CD4-positive, alpha-beta T cell (primary cell): ENCODE results near the gene FAT1. TPM values are rescaled to one million over a fixed set of nuclear protein-coding genes. Genes with fewer than 3 reads are reported as not detected.

ENCODE experiments used
- ATAC-seq: fragments of 200-7000 bp; cut with Tn5 transposase; one replicate; pipeline ENCODE4 v1.10.0; 2022; ENCODE audit warnings: mild to moderate bottlenecking; ENCODE audit not compliant: poor library complexity
- CTCF ChIA-PET: fragments of 350-600 bp; sonication (Branson Sonifier 250); formaldehyde crosslinking; loops from one replicate; lab custom pipeline; 2021; ENCODE audit warnings: antibody characterized with exemption, inconsistent platforms; lab: Charles Lee
- POLR2A ChIA-PET: fragments of 350-600 bp; sonication (Branson Sonifier 250); formaldehyde crosslinking; loops from one replicate; lab custom pipeline; 2021; ENCODE audit warnings: antibody characterized with exemption, inconsistent platforms; lab: Charles Lee
- DNase-seq, 14 experiments: peaks; one replicate each; pipeline ENCODE4 v3.0.0-alpha.2; 2013 to 2020; ENCODE audit warnings: mixed read lengths in 2 of 14
- H3K27ac ChIP-seq, 2 donors: one replicate each; pipeline versions ENCODE4 v1.5.1 to v1.7.0; 2013; ENCODE audit warnings: low read length in 2 of 2, low read depth in 1 of 2, mild to moderate bottlenecking in 1 of 2
- H3K27me3 ChIP-seq, 2 experiments: 1 replicate in 1 of 2; 2 replicates in 1 of 2; pipeline versions ENCODE4 v1.6.1 to v1.7.0; 2013; ENCODE audit warnings: low read length in 2 of 2, control low read depth in 1 of 2, mild to moderate bottlenecking in 1 of 2, moderate library complexity in 1 of 2; ENCODE audit not compliant: insufficient read depth in 2 of 2, control insufficient read depth in 1 of 2
- H3K36me3 ChIP-seq: one replicate; pipeline ENCODE4 v1.6.1; 2013; ENCODE audit warnings: low read length, control low read depth; ENCODE audit not compliant: insufficient read depth
- H3K4me1 ChIP-seq: one replicate; pipeline ENCODE4 v1.6.1; 2013; ENCODE audit warnings: low read length, control low read depth; ENCODE audit not compliant: insufficient read depth
- H3K4me3 ChIP-seq: one replicate; pipeline ENCODE4 v1.5.1; 2013; ENCODE audit warnings: mild to moderate bottlenecking, low read length, moderate library complexity
- H3K9me3 ChIP-seq, 2 experiments: 1 replicate in 1 of 2; 2 replicates in 1 of 2; pipeline versions ENCODE4 v1.6.1 to v1.7.0; 2013; ENCODE audit warnings: low read length in 2 of 2, mild to moderate bottlenecking in 2 of 2, control low read depth in 1 of 2, moderate library complexity in 1 of 2; ENCODE audit not compliant: control insufficient read depth in 1 of 2, insufficient read depth in 1 of 2
- H3K27ac Mint-ChIP-seq: one replicate; pipeline ENCODE4 v1.8.0; 2020; ENCODE audit warnings: mixed read lengths
- H3K27me3 Mint-ChIP-seq: one replicate; pipeline ENCODE4 v1.8.0; 2021; ENCODE audit warnings: mixed read lengths
- H3K36me3 Mint-ChIP-seq: one replicate; pipeline ENCODE4 v1.8.0; 2021; ENCODE audit warnings: low read depth, mixed read lengths
- H3K4me1 Mint-ChIP-seq: one replicate; pipeline ENCODE4 v1.8.0; 2021; ENCODE audit warnings: low read depth, mixed read lengths
- H3K4me3 Mint-ChIP-seq: one replicate; pipeline ENCODE4 v1.8.0; 2020; ENCODE audit warnings: mild to moderate bottlenecking, mixed read lengths
- H3K9me3 Mint-ChIP-seq: one replicate; pipeline ENCODE4 v1.8.0; 2020; ENCODE audit warnings: mixed read lengths
- CTCF ChIP-seq: fragments of 200-600 bp; IDR thresholded peaks from one replicate; pipeline ENCODE4 v1.8.0; 2022; ENCODE audit warnings: antibody characterized with exemption, mild to moderate bottlenecking
- intact Hi-C, 2 experiments: fragments of 100-400 bp; cut with DNase I in 1 of 2; cut with micrococcal nuclease in 1 of 2; formaldehyde crosslinking; loops; one replicate each; pipeline versions ENCODE4 v1.15.1 to v1.9.0; 2023 to 2025; cut with DNase I, micrococcal nuclease
- total RNA-seq, 174 experiments: library from RNA in 2 of 174; stranded (reverse) in 2 of 174; gene quantifications; one replicate each; pipeline ENCODE4 v1.2.3 and lab custom pipeline; 2021 to 2026

FAT1 gene
- total RNA-seq, 2 experiments from 2014 or later = 0.03 TPM; not detected in 1

- Histone ChIP-seq H3K9me3 (peaks cover 0 to 23% of the 10 kb centered on the region in 2 experiments), H3K27me3 (peaks cover 2 to 8% of the 10 kb centered on the region in 2 experiments), H3K4me1 (no peaks in the 10 kb centered on the region), H3K27ac (no peak overlapping the region), H3K4me3 (no peak overlapping the region), H3K36me3 (no peaks in the 10 kb centered on the region)
- H3K27ac Mint-ChIP-seq = no peak overlapping the region
- ATAC-seq (no peak), DNase-seq (no peak)
- no peak for TF ChIP-seq CTCF
- ChIA-PET POLR2A (no interaction called here), CTCF (no interaction called here)
- H3K9me3 Mint-ChIP-seq = peaks cover 10% of the 10 kb centered on the region
- H3K4me1 Mint-ChIP-seq = peaks cover 2% of the 10 kb centered on the region
- intact Hi-C loops = no loop called here
- H3K4me3 Mint-ChIP-seq = no peak overlapping the region
- H3K36me3 Mint-ChIP-seq = no peaks in the 10 kb centered on the region
- H3K27me3 Mint-ChIP-seq = no peaks in the 10 kb centered on the region
Observed at GRCh38 chr4:186717556-186717955, 6.1 kb downstream of the FAT1 start.

GRCh38 chr4:186715077-186715476, 8.6 kb downstream of the FAT1 start:
- H3K36me3 Mint-ChIP-seq = no peaks in the 10 kb centered on the region
- no peak overlapping the region for H3K27ac ChIP-seq
- no peaks in the 10 kb centered on the region for H3K36me3 ChIP-seq
- H3K9me3 ChIP-seq = peaks cover 0 to 19% of the 10 kb centered on the region in 2 experiments
- H3K9me3 Mint-ChIP-seq = peaks cover 7% of the 10 kb centered on the region
- no peaks in the 10 kb centered on the region for H3K27me3 ChIP-seq
- no peak overlapping the region for H3K4me3 ChIP-seq
- H3K27me3 Mint-ChIP-seq = no peaks in the 10 kb centered on the region
- H3K27ac Mint-ChIP-seq = no peak overlapping the region
- ChIA-PET POLR2A (no interaction called here), CTCF (no interaction called here)
- no peaks in the 10 kb centered on the region for H3K4me1 ChIP-seq
- H3K4me1 Mint-ChIP-seq = no peaks in the 10 kb centered on the region
- DNase-seq (no peak), ATAC-seq (no peak)
- TF ChIP-seq CTCF = no peak
- no peak overlapping the region for H3K4me3 Mint-ChIP-seq
- intact Hi-C loops = no loop called here

GRCh38 chr4:186714006-186714675, 9.5 kb downstream of the FAT1 start:
- ATAC-seq = no peak
- no peak for TF ChIP-seq CTCF
- Histone ChIP-seq H3K27me3 (no peaks in the 10 kb centered on the region), H3K4me1 (no peaks in the 10 kb centered on the region), H3K4me3 (no peak overlapping the region), H3K27ac (no peak overlapping the region), H3K36me3 (no peaks in the 10 kb centered on the region), H3K9me3 (peaks cover 0 to 19% of the 10 kb centered on the region in 2 experiments)
- Mint-ChIP-seq H3K27ac (no peak overlapping the region), H3K9me3 (peaks cover 7% of the 10 kb centered on the region), H3K4me1 (no peaks in the 10 kb centered on the region), H3K27me3 (no peaks in the 10 kb centered on the region), H3K36me3 (no peaks in the 10 kb centered on the region), H3K4me3 (no peak overlapping the region)
- ChIA-PET CTCF (interaction anchor here (0.5 kb wide), 1 partner anchor 14 kb away, joined by 3 read pairs; no protein-coding TSS in a partner anchor), POLR2A (no interaction called here)
- no peak for DNase-seq
- intact Hi-C loops = no loop called here
